Activated T-cell treated with anti-CD3 and anti-CD28 coated beads for 4 hours (primary cell): ENCODE measurements around the gene CNNM2.
"Not testable (repeated sequence)": the region's sequence is repeated elsewhere in the genome, so short reads cannot be mapped to it uniquely, and the experiment has no call there.

Experiments used
- DNase-seq: peaks from one replicate; pipeline ENCODE4 v3.0.0-alpha.2; 2020

The CNNM2 gene

DNA sequence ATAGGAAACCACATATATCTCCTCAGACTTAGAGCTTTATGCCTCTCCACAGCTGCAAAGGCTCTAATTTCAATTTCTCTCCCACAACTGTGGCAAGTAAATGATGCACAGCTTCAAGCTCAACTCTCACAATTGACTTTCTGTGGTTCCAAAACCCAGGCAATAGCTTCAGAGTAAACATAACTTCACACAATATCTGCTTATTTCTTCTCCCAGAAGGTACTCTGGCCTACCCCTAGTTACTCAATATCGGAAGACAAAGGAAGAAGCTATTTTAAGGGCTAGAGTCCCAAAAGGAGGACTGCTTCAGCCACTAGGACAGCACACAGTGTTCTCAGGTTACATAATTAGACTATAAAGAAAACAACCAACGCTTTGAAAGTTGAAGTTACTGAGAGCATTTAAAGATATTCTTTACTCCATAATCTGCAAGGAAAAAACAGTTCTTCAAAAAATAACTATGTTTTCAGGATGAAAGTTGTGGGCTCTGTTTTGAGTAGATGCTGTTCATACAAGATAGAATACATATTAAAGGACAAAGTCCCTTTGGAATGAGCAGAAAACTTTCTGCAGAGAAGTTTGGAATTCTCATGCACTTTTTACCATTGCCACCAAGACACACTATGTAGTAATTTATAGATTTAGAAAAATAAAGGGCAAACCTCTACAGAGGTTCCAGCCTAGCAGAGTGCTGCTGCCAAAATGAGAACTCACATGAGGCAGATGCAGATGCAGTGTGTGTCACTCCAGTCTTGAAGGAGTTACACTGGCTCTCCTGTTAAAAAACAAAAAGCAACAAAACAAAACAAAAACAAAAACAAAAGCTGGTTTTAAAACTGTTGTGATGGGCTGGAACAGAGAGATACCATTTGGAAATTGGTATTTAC is 193.2 kb downstream of the CNNM2 start:
- DNase-seq, result no peak

DNA sequence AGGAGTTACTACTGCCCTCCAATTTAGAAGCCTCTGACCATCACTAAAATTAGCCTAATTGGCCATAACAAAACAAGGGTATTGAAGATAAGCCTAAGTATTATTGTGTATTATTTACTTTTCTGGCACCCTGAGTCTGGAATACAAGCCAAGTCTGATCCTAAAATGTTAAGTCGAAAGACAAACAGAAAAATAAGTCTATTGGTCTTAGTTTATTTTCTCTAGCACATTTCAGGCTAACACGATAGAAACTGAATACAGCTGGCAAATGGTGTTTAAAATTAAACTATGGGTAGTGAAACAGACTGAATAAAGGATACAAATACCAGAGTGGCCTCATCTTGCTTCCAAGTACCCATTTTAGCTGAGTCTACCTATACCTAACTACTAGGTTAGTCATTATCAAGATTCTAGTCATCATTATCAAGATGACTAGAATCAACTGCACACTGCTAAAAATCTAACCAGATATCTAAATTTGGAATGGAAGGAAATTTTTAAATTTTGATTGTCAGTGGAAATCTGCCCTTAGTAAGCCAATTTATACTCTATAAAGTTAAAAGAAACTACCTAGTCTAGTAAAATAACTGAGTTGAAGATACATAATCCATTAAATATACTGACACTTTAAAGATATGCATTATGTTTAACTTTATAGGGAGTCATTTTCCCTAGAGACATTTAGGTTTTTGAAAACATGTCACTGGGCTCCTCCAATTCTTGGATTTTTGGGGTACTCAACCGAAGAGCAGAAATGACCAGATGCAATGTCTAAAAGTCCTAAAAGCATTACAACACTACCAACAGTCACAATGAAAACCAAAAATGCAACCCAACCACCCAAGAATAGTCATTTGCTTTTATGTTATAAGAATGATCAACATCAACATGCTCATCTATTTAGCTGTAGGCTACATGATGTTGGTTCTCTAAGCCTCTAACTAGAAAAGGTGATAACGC is 194.1 kb downstream of the CNNM2 start:
- DNase-seq, result no peak

DNA sequence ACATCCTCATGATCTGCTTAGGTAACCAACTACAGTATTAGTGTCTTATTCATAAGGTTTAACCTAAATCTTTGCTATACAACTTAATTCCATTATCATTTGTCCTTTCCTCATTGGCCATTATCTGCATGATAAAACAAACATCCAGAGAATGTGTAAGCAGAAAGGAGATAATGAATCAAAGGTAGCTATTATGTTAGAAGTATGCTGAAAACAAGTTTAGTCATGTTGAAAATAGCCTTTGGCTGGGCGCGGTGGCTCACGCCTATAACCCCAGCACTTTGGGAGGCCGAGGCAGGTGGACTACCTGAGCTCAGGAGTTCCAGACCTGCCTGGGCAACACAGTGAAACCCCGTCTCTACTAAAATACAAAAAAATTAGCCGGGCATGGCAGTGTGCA is 196.8 kb downstream of the CNNM2 start:
- no peak for DNase-seq

DNA sequence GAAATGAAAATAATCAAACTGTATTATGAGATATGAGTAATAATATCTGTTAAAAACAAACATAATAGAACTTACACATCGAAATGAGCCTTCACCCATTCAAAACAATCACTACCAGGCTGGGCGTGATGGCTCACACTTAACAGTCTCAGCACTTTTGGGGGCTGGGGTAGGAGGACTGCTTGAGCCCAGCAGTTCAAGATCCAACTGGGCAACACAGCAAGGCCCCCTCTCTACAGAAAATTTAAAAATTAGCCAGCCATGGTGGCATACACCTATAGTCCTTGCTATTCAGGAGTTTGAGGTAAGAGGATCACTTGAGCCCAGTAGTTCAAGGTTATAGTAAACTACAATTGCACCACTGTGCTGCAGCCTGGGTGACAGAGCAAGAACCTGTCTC is 199.2 kb downstream of the CNNM2 start:
- no peak for DNase-seq

DNA sequence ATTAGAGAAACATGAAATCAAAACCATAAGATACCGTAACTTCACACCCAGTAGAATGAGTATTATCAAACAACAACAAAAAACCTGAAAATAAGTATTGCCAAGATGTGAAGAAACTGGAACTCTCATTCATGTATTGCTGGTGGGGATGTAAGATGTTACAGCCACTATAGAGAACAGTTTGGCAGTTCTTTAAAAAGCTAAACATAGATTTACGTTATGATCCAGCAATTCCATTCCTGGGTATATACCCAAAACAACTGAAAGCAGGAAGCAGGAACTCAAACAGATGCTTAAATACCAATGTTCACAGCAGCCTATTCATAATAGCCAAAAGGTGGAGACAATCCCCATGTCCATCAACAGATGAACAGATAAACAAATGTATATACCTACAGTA is 202.5 kb downstream of the CNNM2 start:
- no peak for DNase-seq

DNA sequence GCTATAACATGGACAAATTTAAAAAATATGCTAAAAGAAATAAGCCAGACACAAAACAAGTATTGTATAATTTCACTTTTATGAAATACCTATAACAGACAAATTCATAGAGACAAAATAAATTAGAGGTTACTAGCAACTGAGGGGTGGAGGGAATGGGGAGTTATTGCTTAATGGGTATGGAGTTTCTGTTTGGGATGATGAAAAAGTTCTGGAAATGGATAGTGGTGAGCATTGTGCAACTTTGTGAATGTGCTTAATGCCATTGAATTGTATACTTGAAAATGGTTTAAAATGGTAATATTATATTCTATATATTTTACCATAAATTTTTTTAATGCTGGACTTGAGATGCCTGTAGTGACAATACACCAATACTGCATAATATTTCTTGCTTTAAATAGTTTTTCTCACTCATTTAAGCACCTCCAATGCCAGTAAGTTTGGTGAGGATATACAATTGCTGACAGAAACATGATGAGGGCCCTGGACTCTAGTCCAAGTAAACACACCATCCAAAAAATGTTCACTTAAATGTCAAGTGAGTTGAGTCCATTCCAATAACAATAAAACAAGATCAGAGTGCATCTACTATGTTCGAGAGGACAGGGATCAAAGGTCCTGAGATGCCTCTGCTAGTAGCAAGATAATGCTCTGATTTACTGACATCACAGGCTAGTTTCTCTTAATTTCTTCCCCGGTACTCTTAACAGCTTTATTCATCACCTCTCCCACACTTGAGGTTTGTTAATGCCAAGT is 203.1 kb downstream of the CNNM2 start:
- DNase-seq, result no peak

- DNase-seq, result no peak
Observed at GRCh38 chr10:103123282-103124024, 205.4 kb downstream of the CNNM2 start.

DNA sequence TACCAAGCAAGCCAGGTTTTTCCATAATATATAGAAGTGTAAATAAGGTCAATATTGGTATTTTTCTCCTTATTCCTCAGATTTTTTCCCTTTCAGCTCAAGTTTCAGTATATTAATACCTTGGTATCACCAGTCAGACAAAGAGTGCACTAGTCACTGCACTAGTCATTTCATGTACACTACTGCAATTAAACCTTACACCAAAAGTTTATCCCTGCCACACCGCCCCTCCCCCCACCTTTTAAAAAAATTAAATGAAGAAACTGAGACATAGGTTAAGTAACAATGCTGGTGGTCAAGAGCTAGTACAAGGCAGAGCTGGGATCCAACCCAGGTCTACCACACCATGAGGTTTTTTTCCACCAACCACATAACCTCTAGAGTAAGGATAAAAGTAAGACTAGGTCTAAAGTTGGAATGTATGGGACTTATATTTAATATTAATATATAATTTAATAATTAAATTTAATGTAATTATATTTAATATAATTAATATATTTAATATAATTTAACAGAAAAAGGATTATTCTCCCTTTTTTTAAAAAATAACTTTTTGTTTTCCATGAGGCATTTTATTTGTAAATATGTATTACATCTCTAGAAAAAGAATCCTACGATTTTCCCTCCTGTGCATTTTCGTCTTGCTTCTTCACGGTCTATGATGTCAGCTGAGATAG is 206.5 kb downstream of the CNNM2 start:
- DNase-seq, result no peak

DNA sequence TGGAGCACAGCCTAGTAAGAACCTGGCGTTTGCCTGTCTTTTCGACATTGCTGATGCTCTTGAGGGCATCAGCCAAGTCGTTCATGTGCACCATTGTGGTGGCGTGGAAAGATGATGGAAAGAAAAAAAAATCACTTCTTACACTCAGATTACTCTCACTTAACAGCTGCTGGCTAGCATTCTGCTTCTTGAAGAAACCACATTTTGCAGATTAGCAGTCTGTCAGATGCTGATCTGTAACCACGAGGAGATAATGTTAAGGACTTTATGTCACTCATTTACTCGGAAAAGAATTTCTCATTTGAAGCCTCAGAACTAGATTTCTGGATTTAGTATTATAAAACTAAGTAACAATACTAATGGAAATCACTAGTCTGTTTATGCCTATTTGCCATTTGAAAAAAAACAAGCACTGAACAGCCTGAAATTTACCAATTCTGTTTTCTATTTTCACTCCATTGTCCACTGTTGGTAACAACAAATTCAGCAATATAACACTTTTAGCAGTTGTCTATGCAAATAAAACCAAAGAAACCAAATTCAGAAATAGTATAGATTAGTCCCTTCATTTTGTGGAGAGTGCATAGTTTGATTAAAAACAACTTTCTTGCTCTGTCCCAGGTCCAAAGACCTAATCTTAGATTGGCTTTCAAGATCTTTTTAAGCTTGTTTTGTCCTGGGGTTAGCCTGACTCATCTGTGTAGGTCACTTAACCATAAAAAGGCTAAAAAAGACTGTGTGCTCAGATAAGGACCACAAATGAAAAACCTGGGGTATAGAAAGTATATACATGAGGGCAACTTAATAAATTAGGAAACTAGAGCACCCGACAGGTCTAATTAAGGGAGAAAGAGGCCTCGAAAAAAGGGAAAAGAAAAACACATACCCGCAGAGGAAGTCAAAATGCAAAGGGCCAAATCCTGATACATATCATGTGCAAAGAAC is 207.5 kb downstream of the CNNM2 start:
- no peak for DNase-seq

DNA sequence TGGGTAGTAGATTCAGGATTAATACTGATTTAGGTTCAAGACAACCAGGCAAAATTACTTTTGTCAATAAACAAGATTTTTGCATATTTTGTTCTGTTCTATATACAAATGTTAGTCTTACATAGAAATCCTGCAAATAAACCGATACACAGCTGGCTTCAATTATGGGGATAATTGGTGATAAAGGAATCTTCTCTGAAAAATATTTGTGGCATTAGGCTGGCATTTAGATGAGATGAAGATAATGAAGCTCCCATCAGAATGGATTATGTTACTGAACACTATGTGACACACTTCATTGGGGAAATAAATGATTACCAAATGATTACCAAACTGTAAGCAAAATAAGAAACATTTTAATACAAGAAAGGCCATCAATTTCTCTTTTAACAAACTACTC is 209.1 kb downstream of the CNNM2 start:
- DNase-seq, result no peak

GRCh38 chr10:103130180-103130579 is 212.1 kb downstream of the CNNM2 start:
- not testable (repeated sequence) for DNase-seq

DNA sequence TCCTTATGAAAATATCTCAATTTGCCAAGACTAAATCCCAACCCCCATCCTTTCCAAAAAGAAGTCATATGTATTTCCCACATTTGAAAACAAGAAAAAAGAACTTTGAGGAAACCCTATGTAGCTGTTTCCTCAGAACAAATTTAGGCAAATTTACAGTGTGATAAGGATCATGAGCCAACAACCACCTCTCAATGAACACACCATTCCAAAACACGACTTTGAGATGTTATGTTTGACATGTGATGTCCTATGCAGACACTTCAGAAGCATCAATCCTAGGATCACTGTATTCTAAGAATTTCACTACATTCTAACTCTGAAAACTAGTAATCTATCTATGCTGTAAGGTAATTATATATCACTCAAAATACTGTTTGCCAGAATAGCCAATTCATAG is 212.8 kb downstream of the CNNM2 start:
- no peak for DNase-seq

- DNase-seq, result not testable (repeated sequence)
Observed at GRCh38 chr10:103135168-103135567, 217.1 kb downstream of the CNNM2 start.

DNA sequence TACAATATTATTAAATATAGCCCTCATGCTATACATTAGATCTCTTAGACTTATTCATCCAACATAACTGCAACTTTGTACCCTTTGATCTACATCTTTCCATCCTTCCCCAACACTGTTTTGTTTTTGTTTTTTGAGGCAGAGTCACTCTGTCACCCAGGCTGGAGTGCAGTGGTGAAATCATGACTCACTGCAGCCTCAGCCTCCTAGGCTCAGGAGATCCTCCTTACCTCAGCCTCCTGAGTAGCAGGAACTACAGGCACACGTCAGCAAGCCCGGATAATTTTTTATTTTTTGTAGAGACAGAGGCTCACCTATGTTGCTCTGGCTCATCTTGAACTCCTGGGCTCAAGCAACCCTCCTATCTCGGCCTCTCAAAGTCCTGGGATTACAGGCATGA is 221.7 kb downstream of the CNNM2 start:
- no peak for DNase-seq
